Uterus (tissue), 4 donors: ENCODE data around the gene TERF2IP. TPM values are rescaled to one million over a fixed set of nuclear protein-coding genes. Genes with fewer than 3 reads are reported as not detected.

Experiments used
- DNase-seq, 2 donors: peaks; one replicate each; pipeline ENCODE4 v3.0.0-alpha.2; 2019 to 2020
- H3K27ac ChIP-seq, 2 donors: fragments of 200-600 bp; sonication (generic); 1 replicate in 1 of 2; 2 replicates in 1 of 2; pipeline ENCODE4 v1.5.1; 2016 to 2018
- H3K27me3 ChIP-seq, 2 donors: fragments of 200-600 bp; sonication (generic); one replicate each; pipeline ENCODE4 v1.5.1; 2018 to 2019; ENCODE audit warnings: control low read depth in 1 of 2
- H3K36me3 ChIP-seq, 2 donors: fragments of 200-600 bp; sonication (generic); one replicate each; pipeline ENCODE4 v1.5.1; 2019; ENCODE audit warnings: control low read depth in 1 of 2
- H3K4me1 ChIP-seq, 2 donors: fragments of 200-600 bp; sonication (generic); one replicate each; pipeline ENCODE4 v1.5.1; 2018 to 2019; ENCODE audit warnings: control low read depth in 1 of 2
- H3K4me3 ChIP-seq, 2 donors: fragments of 200-600 bp; sonication (generic); 1 replicate in 1 of 2; 2 replicates in 1 of 2; pipeline ENCODE4 v1.5.1; 2018 to 2019; ENCODE audit warnings: mild to moderate bottlenecking in 1 of 2
- H3K9me3 ChIP-seq, 2 donors: fragments of 200-600 bp; sonication (generic); one replicate each; pipeline ENCODE4 v1.5.1; 2019; ENCODE audit warnings: control low read depth in 1 of 2
- POLR2A ChIP-seq, 2 donors: fragments of 450-650 bp; IDR thresholded peaks; one replicate each; pipeline ENCODE4 v1.6.1; 2016; ENCODE audit warnings: antibody characterized with exemption in 2 of 2, mild to moderate bottlenecking in 1 of 2, moderate library complexity in 1 of 2
- intact Hi-C: fragments of 100-400 bp; cut with DNase I; formaldehyde crosslinking; loops from one replicate; pipeline ENCODE4 v1.15.1; 2023; ENCODE audit warnings: low total_unique reads
- total RNA-seq, 4 donors: library from RNA; depleted of rRNA in 3 of 4; stranded (reverse); fragments of >200 nt in 3 of 4; gene quantifications; one replicate each; pipeline versions ENCODE4 v1.1.0 to v1.2.4, GENCODE V29; 2014 to 2023
- TF ChIP-seq, protein P1 (sequence below), 4 experiments: fragments of 200-600 bp in 2 of 4; fragments of 450-650 bp in 2 of 4; sonication (generic) in 2 of 4; IDR thresholded peaks; one replicate each; pipeline ENCODE4 v1.5.1; 2016 to 2019; ENCODE audit warnings: antibody characterized with exemption in 4 of 4, mild to moderate bottlenecking in 2 of 4, moderate library complexity in 1 of 4
- donor health status: DM: yes; HTN: yes; CAD: no.

Gene TERF2IP
- total RNA-seq, 4 donors from 2014 or later, result 29.5 to 74.5 (median 50.0) TPM

GRCh38 chr16:75620326-75621169 lies 27.0 kb upstream of the TERF2IP start:
- Histone ChIP-seq H3K27me3 (no peaks in the 10 kb centered on the region), H3K4me3 (no peak overlapping the region), H3K9me3 (no peaks in the 10 kb centered on the region), H3K36me3 (no peaks in the 10 kb centered on the region), H3K4me1 (no peaks in the 10 kb centered on the region), H3K27ac (no peak overlapping the region)
- DNase-seq, result no peak
- intact Hi-C loops, result loop anchor here (10.0 kb wide), 1 partner anchor 56 kb away; the partner anchor contains the start of gene GABARAPL2
- no peak for TF ChIP-seq POLR2A (IDR thresholded peaks at IDR 0.05)
- TF ChIP-seq, protein P1, sequence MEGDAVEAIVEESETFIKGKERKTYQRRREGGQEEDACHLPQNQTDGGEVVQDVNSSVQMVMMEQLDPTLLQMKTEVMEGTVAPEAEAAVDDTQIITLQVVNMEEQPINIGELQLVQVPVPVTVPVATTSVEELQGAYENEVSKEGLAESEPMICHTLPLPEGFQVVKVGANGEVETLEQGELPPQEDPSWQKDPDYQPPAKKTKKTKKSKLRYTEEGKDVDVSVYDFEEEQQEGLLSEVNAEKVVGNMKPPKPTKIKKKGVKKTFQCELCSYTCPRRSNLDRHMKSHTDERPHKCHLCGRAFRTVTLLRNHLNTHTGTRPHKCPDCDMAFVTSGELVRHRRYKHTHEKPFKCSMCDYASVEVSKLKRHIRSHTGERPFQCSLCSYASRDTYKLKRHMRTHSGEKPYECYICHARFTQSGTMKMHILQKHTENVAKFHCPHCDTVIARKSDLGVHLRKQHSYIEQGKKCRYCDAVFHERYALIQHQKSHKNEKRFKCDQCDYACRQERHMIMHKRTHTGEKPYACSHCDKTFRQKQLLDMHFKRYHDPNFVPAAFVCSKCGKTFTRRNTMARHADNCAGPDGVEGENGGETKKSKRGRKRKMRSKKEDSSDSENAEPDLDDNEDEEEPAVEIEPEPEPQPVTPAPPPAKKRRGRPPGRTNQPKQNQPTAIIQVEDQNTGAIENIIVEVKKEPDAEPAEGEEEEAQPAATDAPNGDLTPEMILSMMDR (IDR thresholded peaks at IDR 0.05), result no peak

- no peaks in the 10 kb centered on the region for H3K4me1 ChIP-seq
- no peaks in the 10 kb centered on the region for H3K36me3 ChIP-seq
- intact Hi-C loops, result loop anchor here (10.0 kb wide), 1 partner anchor 56 kb away; the partner anchor contains the start of gene GABARAPL2
- H3K27me3 ChIP-seq, result no peaks in the 10 kb centered on the region
- H3K9me3 ChIP-seq, result no peaks in the 10 kb centered on the region
- H3K27ac ChIP-seq, result no peak overlapping the region
- TF ChIP-seq POLR2A (IDR thresholded peaks at IDR 0.05), result no peak
- TF ChIP-seq, protein P1 (IDR thresholded peaks at IDR 0.05), result peak in 2 of 4 experiments; percentile 7 to 18
- no peak for DNase-seq
- no peak overlapping the region for H3K4me3 ChIP-seq
These were observed 26.4 kb upstream of the TERF2IP start for GRCh38 chr16:75621170-75621477.

GRCh38 chr16:75622761-75623605 lies 24.6 kb upstream of the TERF2IP start, which contains the start of gene ADAT1:
Gene ADAT1, minus strand, starts transcription at chr16:75623281. Its CDS starts 2,482 bp downstream, at chr16:75620799.
- TF ChIP-seq, protein P1 (IDR thresholded peaks at IDR 0.05), result peak in 2 of 4 experiments; percentile 20 to 46
- TF ChIP-seq POLR2A (IDR thresholded peaks at IDR 0.05), result peak; percentile 79 to 86
- no peaks in the 10 kb centered on the region for H3K27me3 ChIP-seq
- intact Hi-C loops, result loop anchor here (10.0 kb wide), 1 partner anchor 58 kb away; the partner anchor contains the start of gene GABARAPL2
- H3K27ac ChIP-seq, result peak within 1 kb of the TSS; percentile 82 to 94
- no peaks in the 10 kb centered on the region for H3K4me1 ChIP-seq
- no peaks in the 10 kb centered on the region for H3K9me3 ChIP-seq
- H3K36me3 ChIP-seq, result no peaks in the 10 kb centered on the region
- peak; percentile 98 for DNase-seq
- peak within 1 kb of the TSS; percentile 54 to 59 for H3K4me3 ChIP-seq

- intact Hi-C loops, result loop anchor here (10.0 kb wide), 1 partner anchor 60 kb away; the partner anchor contains the start of gene GABARAPL2
- no peaks in the 10 kb centered on the region for H3K36me3 ChIP-seq
- H3K4me1 ChIP-seq, result no peaks in the 10 kb centered on the region
These were observed 22.6 kb upstream of the TERF2IP start for GRCh38 chr16:75624921-75625334.

More at GRCh38 chr16:75624921-75625334, 22.6 kb upstream of the TERF2IP start:
- no peak for DNase-seq
- Histone ChIP-seq H3K27me3 (no peaks in the 10 kb centered on the region), H3K9me3 (no peaks in the 10 kb centered on the region), H3K4me3 (no peak overlapping the region), H3K27ac (no peak overlapping the region)
- TF ChIP-seq, protein P1 (IDR thresholded peaks at IDR 0.05), result no peak
- TF ChIP-seq POLR2A (IDR thresholded peaks at IDR 0.05), result no peak
